Measurements from ENCODE around the gene MRPL54.
A peak's percentile ranks its signal among the peaks of the same experiment; 100 is the strongest.
"Not testable (repeated sequence)": the region's sequence is repeated elsewhere in the genome, so short reads cannot be mapped to it uniquely, and the experiment has no call there.

MRPL54 gene

DNA sequence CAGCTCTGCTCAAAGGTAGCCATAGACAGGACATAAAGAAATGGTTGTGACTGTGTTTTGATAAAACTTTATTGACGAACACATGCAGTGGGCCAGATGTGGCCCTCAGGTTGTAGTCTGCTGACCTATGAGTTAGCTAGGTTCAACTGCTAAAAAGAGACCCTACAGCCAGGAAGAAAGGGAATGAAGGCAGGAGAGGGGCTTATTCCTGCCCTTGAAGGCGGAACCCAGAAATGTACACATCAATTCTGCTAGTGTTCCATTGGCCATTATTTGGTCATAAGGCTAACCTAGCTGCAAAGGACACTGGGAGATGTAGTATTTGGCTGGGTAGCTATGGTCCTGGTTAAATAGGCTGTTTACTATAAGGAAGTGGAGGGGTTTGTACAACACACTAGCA lies 19.0 kb upstream of the MRPL54 start:
- DNase-seq: peak; percentile 15

DNA sequence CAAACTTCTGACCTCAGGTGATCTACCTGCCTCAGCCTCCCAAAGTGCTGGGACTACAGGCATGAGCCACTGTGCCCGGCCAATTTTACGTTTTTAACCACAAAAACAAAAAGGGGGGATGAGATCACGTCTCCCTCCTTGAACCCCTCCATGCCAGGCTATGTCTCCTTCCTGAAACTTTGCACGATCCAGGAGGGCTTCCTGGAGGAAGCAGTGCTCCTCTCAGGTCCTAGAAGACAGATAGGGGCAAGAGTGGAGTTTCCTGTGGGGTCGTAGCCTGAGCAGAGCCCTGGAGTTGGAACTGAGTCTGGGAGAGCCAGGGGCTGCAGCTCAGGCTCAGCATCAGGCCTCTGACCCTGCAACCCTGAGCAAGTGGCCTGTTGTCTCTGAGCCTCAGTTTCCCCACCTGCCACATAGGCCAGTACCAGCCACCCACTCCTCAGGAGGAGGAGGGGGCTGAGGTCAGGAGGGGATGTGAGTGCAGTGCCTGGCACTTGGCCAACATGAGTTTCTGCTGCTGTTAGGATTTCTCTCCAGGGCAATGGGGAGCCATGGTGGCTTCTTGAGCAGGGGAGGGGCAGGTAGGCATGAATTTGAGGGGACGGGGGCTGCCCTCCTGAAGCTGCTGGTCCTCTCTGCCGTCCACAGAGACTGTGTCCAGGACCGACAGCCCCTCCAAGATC lies 17.0 kb upstream of the MRPL54 start:
- no peak for DNase-seq

- DNase-seq: no peak
These were observed 16.0 kb upstream of the MRPL54 start for GRCh38 chr19:3746371-3747056.

GRCh38 chr19:3748965-3749364 lies 13.5 kb upstream of the MRPL54 start:
- DNase-seq: no peak

GRCh38 chr19:3750211-3750610 lies 12.3 kb upstream of the MRPL54 start:
- no peak for DNase-seq

GRCh38 chr19:3751236-3751635 lies 11.2 kb upstream of the MRPL54 start:
- DNase-seq: no peak

GRCh38 chr19:3752492-3752891 lies 10.0 kb upstream of the MRPL54 start:
- no peak for DNase-seq

DNA sequence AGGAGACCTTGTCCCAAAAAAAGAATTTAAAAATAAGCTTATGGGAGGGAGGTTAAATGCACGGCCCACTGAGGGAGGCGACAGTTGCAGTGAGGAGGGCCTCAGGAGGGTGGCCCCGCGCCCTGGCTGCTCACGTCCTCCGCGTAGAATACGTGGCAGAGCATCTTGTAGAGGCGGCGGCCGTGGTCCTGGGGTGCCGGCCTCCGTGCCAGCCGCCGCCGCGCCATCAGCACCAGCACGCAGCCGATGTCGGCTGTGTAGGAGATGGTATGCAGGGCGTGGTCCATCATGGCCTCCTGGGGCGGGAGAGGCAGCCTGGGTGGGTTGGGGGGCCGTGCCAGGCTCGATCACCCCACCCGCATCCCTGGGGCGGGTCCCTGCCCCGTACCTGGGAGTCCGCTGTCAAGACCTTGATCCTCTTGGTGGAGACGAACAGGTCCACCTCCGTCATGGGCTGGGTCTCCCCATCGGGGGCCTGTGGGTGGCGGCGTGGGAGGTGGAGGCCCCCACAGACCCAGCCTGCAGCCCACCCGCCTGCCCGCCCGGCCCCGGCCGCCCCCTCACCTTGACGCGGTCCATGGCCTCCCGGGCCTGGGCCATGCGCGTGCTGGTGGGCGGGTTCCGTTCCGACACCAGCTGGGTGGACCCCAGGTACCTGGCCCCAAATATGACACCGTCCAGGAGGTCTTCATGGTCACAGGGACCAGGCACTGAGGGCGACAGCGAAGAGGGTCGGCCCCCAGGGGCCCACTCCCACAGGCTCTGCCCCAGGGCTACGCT lies 8.7 kb upstream of the MRPL54 start:
- no peak for DNase-seq

DNA sequence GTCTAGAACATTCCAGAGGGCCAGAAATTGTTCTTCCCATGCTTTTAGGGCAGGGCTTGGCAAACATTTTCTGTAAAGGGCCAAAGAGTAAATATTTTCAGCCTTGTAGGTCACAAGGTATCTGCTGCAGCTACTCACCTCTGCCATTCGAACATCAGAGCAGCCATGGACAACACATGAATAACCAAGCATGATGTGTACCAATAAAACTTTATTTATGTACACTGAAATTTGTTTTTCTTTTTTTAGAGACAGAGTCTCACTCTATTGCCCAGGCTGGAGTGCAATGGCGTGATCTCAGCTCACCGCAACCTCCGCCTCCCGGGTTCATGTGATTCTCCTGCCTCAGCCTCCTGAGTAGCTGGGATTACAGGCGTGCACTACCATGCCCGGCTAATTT lies 4.8 kb upstream of the MRPL54 start:
- not testable (repeated sequence) for DNase-seq

- not testable (repeated sequence) for DNase-seq
These were observed 4.2 kb upstream of the MRPL54 start for GRCh38 chr19:3758297-3758696.

DNA sequence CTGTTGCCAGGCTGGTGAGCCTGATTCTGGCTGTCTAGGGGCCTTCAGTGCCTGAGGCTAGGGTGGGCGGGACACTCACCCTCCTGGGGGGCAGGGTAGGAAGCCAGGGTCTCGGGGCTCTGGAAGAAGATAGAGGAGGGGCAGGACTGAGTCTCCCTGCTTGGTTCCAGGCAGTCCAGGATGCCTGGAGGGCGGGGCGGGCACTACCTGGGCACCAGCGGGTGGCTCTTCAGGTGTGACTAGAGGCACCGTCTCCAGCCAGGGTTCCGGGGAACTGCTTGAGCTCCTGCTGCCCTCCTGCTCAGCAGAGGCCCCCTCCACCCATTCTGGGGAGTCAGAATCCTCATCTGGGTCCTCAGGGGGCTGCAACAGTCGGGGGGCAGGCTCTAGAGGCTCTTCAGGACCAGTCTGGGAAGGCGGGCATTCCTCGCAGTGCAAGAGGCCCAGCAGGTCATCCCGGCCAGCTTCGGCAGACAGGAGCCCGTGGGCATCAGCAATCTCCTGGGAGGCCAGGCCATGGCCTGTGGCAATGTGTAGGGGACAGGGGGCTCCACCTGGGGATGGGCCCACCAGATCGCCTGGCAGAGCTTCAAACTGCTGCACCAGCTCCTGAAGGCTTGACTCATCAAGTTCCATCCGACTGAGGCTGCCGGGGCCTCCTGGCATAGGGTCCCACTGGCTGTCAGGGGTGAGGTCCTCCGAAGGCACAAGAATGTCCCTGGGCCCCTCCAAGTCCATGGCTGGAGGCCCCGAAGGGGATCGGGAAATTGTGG lies 2.8 kb upstream of the MRPL54 start:
- no peak for DNase-seq

GRCh38 chr19:3760871-3761361 lies 1.6 kb upstream of the MRPL54 start:
- DNase-seq: peak; percentile 43

DNA sequence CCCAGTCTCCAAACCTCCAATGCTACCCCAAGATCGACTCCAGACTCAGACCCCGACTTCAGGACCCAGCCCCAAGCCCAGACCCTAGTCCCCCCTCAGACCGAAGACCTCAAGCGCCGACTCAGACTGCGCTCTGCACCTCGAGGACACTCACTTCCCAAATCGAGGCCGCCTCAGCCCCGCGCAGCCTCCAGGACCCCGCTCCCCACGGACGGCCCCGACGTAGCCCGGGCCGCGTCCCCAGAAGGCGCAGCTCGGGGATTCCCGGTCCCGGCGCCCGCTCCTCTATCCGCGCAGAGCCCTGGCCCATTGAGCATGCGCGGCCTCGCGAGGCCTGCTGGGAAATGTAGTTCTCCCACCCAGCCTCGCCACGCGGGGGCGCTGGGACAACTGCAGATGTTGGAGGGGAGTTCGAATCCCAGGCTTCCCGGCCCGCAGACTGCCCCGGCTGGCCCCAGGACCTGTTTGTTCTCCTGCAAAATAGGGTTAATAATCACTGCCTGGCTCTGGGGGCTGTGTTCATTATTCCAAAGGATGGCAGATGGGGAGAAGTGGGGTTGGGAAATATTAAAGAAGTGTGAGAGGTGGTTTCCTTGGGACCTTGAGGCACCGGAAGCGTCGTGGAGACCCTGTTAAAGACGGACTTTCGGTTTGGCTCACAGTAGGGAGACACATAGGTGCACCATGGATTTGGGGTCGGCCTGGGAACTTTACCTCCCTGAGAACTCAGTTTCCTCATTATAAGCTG lies 926 bp upstream of the MRPL54 start, which contains the start of gene APBA3:
TSS of gene APBA3 (minus strand) at position 311 of the 748 bp plus-strand sequence. CDS start 1,428 bp downstream, outside the sequence.
- DNase-seq: peak; percentile 97

DNA sequence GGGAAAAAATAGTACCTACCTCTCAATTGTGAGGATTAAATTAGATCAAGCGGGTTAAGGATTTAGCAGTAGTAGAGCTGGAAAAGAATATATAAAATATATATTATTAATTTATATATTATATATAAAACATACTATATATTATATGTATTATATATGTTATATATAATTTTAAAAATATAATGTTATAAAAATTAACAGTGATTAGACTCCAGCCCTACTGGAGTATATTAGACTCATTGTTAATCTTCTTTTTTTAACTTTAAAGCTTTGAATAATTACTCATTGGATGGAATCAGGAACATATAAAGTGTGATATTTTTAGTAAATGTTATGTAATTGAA lies 380 bp upstream of the MRPL54 start:
- DNase-seq: no peak

DNA sequence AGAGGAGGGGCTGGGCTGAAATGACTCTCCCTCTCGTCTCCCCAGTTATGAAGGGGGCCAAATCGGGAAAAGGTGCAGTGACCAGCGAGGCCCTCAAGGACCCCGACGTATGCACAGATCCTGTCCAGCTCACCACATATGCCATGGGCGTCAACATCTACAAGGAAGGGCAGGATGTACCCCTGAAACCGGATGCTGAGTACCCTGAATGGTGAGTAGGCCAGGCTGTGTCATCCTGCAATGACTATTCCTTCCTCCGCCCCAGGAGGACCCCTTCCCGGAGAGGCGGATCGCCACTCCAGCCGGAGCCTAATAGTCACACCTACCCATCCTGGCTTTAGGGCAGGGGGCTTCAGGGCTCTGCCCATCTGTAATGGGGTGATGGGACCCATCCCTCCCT lies 2.6 kb downstream of the MRPL54 start:
- no peak for DNase-seq

GRCh38 chr19:3765757-3766156 lies 3.3 kb downstream of the MRPL54 start:
- not testable (repeated sequence) for DNase-seq

DNA sequence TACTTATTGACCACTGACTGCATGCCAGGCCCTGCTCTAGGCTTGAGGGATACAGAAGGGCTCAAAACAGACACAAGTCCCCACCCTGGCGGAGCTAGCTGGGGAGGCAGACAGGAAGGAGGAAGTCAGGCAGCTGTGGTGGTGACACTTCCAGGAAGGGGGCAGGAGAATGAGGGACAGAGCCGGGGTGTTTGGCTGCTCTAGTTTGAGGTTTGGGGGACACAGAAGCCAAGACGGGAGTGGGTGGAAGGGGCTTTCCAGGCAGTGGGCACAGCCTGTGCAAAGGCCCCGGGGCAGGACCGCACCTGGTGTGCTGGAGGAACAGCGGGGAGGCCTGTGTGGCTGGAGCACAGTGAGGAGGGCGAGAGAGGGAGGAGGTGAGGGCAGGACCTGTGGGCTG lies 4.0 kb downstream of the MRPL54 start:
- DNase-seq: no peak

DNA sequence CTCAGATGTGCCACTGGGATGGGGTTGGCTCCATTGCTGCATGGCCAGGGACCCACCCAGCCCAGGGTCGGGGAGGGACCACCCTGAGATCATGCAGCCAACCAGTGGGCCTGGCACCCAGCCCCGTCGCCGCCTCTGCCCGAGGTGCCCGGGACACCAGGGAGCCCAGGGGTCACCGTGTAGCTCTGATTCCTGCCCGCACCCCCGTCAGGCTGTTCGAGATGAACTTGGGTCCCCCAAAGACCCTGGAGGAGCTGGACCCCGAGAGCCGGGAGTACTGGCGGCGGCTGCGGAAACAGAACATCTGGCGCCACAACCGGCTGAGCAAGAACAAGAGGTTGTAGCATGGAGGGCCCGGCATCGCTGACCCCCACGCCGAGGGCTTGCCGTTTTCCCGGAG lies 4.6 kb downstream of the MRPL54 start:
- DNase-seq: no peak

- no peak for DNase-seq
These were observed 5.7 kb downstream of the MRPL54 start for GRCh38 chr19:3768015-3768747.

DNA sequence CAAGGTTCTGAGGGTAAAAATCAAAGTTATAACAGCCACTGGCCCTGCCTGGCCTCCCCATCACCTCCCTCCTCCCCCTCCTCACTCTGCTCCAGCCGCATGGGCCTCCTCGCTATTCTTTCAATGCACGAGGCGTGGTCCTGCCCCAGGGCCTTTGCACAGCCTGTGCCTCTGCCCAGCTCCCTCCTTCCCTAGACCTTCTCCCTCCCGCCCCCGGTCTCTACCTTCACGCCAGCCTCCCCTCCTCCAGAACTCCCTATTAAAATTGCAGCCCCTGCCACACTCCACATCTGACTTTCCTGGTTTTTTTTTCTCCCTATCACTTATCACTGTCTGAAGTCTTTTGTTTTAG lies 6.2 kb downstream of the MRPL54 start:
- DNase-seq: no peak

- no peak for DNase-seq
These were observed 7.0 kb downstream of the MRPL54 start for GRCh38 chr19:3769494-3769893.

All from NCI-H69 (cell line).